Heart right ventricle (tissue), 16 donors: ENCODE results near the gene NFYC. TPM values are rescaled to one million over a fixed set of nuclear protein-coding genes. Genes with fewer than 3 reads are reported as not detected.

Experiments
- ATAC-seq, 8 donors: fragments of 200-7000 bp; cut with Tn5 transposase; one replicate each; pipeline ENCODE4 v1.9.1; 2020; ENCODE audit warnings: mild to moderate bottlenecking in 8 of 8, moderate library complexity in 8 of 8, moderate number of reproducible peaks in 1 of 8
- DNase-seq, 2 donors: peaks; one replicate each; pipeline ENCODE4 v3.0.0-alpha.2; 2020
- H3K27ac ChIP-seq, 10 donors: fragments of 200-600 bp; sonication (generic) in 2 of 10; one replicate each; pipeline versions ENCODE4 v1.5.0 to v1.8.0; 2020 to 2022; ENCODE audit warnings: mild to moderate bottlenecking in 3 of 10
- H3K27me3 ChIP-seq, 7 donors: fragments of 200-600 bp; one replicate each; pipeline ENCODE4 v1.8.0; 2021 to 2022; ENCODE audit warnings: mild to moderate bottlenecking in 2 of 7
- H3K36me3 ChIP-seq, 9 donors: fragments of 200-600 bp; sonication (generic) in 1 of 9; one replicate each; pipeline versions ENCODE4 v1.5.0 to v1.8.0; 2020 to 2022; ENCODE audit warnings: mild to moderate bottlenecking in 2 of 9
- H3K4me1 ChIP-seq, 9 donors: fragments of 200-600 bp; sonication (generic) in 1 of 9; one replicate each; pipeline versions ENCODE4 v1.5.0 to v1.8.0; 2020 to 2022; ENCODE audit warnings: mild to moderate bottlenecking in 4 of 9
- H3K4me3 ChIP-seq, 10 donors: fragments of 200-600 bp; sonication (generic) in 2 of 10; one replicate each; pipeline versions ENCODE4 v1.5.0 to v1.8.0; 2020 to 2022; ENCODE audit warnings: mild to moderate bottlenecking in 7 of 10, moderate library complexity in 2 of 10
- H3K9me3 ChIP-seq, 11 donors: fragments of 200-600 bp in 10 of 11; sonication (generic) in 2 of 11; one replicate each; pipeline versions ENCODE4 v1.5.0 to v1.8.0; 2013 to 2022; ENCODE audit warnings: mild to moderate bottlenecking in 2 of 11, control low read depth in 1 of 11, moderate library complexity in 1 of 11
- CTCF ChIP-seq, 9 donors: fragments of 200-600 bp; sonication (generic) in 2 of 9; IDR thresholded peaks; one replicate each; pipeline versions ENCODE4 v1.5.0 to v1.8.0; 2021 to 2022; ENCODE audit warnings: antibody characterized with exemption in 9 of 9, mild to moderate bottlenecking in 5 of 9, moderate library complexity in 1 of 9
- WGBS, 2 donors: extraction: QIAGEN DNeasy Blood & Tissue Kit; methylation state at CpG; one replicate each; pipeline ENCODE4 v1.1.7; 2013; ENCODE audit warnings: inconsistent platforms in 1 of 2; 5-methylcytosine and 5-hydroxymethylcytosine counted together
- intact Hi-C, 10 donors: fragments of 100-400 bp; cut with DNase I; formaldehyde crosslinking; loops; one replicate each; pipeline versions ENCODE4 v1.11.1 to v1.14.2; 2022
- polyA plus RNA-seq, 2 donors: library from polyadenylated mRNA; stranded (reverse); fragments of 200-250 nt; gene quantifications; one replicate each; pipeline ENCODE4 v1.2.3, GENCODE V29; 2013
- total RNA-seq, 10 donors: library from RNA; stranded (reverse); fragmentation: NEBNext Ultra II Directional in 3 of 10; extraction: Animal tissue kit (Norgen Biotek cat#: 25700) in 3 of 10; gene quantifications; one replicate each; pipeline versions ENCODE4 v1.2.1 to v1.2.4, GENCODE V29; 2021 to 2023
- donor health status: Arrhythmogenic right ventricular cardiomyopathy.
- donor health status: ischemic (EF 13 %, LVEDD 7.1; RV severe dilation, severe dysfunction).
- donor health status: healthy with polysubstance abuse.
- donor health status: DM: no; HTN: yes; CAD: no.
- donor health status: DM: no; HTN: no; CAD: no.
- donor health status: ischemic (EF 25% LVEDD 6.9; RV normal size, moderate dysfunction).
- donor health status: ischemic (EF 25% LVEDD 5.7; RV mildly dilated, moderate dysfunction).
- donor health status: healthy.
- donor health status: DM: yes; HTN: yes; CAD: no.
- donor health status: Ischemic cardiomyopathy.
- donor health status: ischemic (EF 35%, LVEDD 5.7; RV mildly dilated, moderate dysfunction).
- donor health status: nonischemic (EF 11% LVEDD 7.7; RV severe dilation, severe dysfunction).
- donor health status: DM: yes; HTN: yes; CAD: no.
- donor health status: PGD.
- donor health status: ischemic (EF 29% LVEDD 5.4; RV normal size, mild dysfunction).
- donor health status: nonischemic (EF 23%, LVEDD 6.1; RV moderate dilation, normal function).

NFYC gene
- total and polyA plus RNA-seq, 12 donors: 49.9 to 84.7 (median 71.7) TPM

GRCh38 chr1:40796939-40797667, 105.6 kb downstream of the NFYC start:
- Histone ChIP-seq H3K36me3 (no peaks in the 10 kb centered on the region), H3K4me3 (no peak overlapping the region), H3K27me3 (no peaks in the 10 kb centered on the region), H3K4me1 (peaks cover 11 to 52% (median 37%) of the 10 kb centered on the region in 9 donors), H3K27ac (peak overlapping the region in 1 of 10 donors; percentile 21), H3K9me3 (no peaks in the 10 kb centered on the region)
- intact Hi-C loops: no loop called here
- peak; percentile 59 to 62 for DNase-seq
- no peak for TF ChIP-seq CTCF (IDR thresholded peaks at IDR 0.05)
- WGBS, 2 donors: 61 to 71% methylated on average over 9 of the region's 9 CpGs
- peak in 6 of 8 donors; percentile 54 to 92 (median 74) for ATAC-seq

GRCh38 chr1:40797668-40798010, 106.1 kb downstream of the NFYC start:
- H3K27ac ChIP-seq: no peak overlapping the region
- no peak for ATAC-seq
- H3K27me3 ChIP-seq: no peaks in the 10 kb centered on the region
- peaks cover 11 to 55% (median 37%) of the 10 kb centered on the region in 9 donors for H3K4me1 ChIP-seq
- TF ChIP-seq CTCF (IDR thresholded peaks at IDR 0.05): no peak
- WGBS, 2 donors: 89 to 95% methylated on average over 3 of the region's 3 CpGs
- no peak overlapping the region for H3K4me3 ChIP-seq
- intact Hi-C loops: no loop called here
- no peaks in the 10 kb centered on the region for H3K36me3 ChIP-seq
- no peaks in the 10 kb centered on the region for H3K9me3 ChIP-seq
- DNase-seq: no peak

- DNase-seq (no peak), ATAC-seq (peak in 3 of 8 donors; percentile 1 to 27 (median 15))
- no peaks in the 10 kb centered on the region for H3K9me3 ChIP-seq
- no peaks in the 10 kb centered on the region for H3K36me3 ChIP-seq
- intact Hi-C loops: no loop called here
- TF ChIP-seq CTCF (IDR thresholded peaks at IDR 0.05): no peak
- H3K27me3 ChIP-seq: no peaks in the 10 kb centered on the region
- H3K4me1 ChIP-seq: peaks cover 11 to 56% (median 37%) of the 10 kb centered on the region in 9 donors
- no peak overlapping the region for H3K27ac ChIP-seq
- no peak overlapping the region for H3K4me3 ChIP-seq
- 81 to 90% methylated on average over 8 of the region's 8 CpGs for whole genome bisulfite sequencing, 2 donors
These were observed 107.1 kb downstream of the NFYC start for GRCh38 chr1:40798366-40799281.

GRCh38 chr1:40799351-40799867, 107.9 kb downstream of the NFYC start:
- intact Hi-C loops: no loop called here
- TF ChIP-seq CTCF (IDR thresholded peaks at IDR 0.05): no peak
- H3K36me3 ChIP-seq: no peaks in the 10 kb centered on the region
- no peaks in the 10 kb centered on the region for H3K27me3 ChIP-seq
- 43 to 54% methylated on average over 9 of the region's 9 CpGs for WGBS, 2 donors
- DNase-seq (peak; percentile 29 to 37), ATAC-seq (peak in 2 of 8 donors; percentile 7 to 29)
- peaks cover 11 to 56% (median 37%) of the 10 kb centered on the region in 9 donors for H3K4me1 ChIP-seq
- H3K4me3 ChIP-seq: no peak overlapping the region
- H3K27ac ChIP-seq: no peak overlapping the region
- no peaks in the 10 kb centered on the region for H3K9me3 ChIP-seq
